Stimulated activated CD8-positive, alpha-beta memory T cell treated with anti-CD3 and anti-CD28 coated beads, Interleukin-12 subunit alpha, Interleukin-12 subunit beta, amount 100 ng/mL, for 4 hours (primary cell): ENCODE measurements around the gene SMARCE1.

Source experiments
- DNase-seq: peaks from one replicate; pipeline ENCODE4 v3.0.0-alpha.2; 2020; ENCODE audit warnings: low read depth

Gene SMARCE1

GRCh38 chr17:40580140-40580539 lies 67.5 kb downstream of the SMARCE1 start:
- no peak for DNase-seq

GRCh38 chr17:40579471-40579870 lies 68.1 kb downstream of the SMARCE1 start:
- DNase-seq = no peak

DNA sequence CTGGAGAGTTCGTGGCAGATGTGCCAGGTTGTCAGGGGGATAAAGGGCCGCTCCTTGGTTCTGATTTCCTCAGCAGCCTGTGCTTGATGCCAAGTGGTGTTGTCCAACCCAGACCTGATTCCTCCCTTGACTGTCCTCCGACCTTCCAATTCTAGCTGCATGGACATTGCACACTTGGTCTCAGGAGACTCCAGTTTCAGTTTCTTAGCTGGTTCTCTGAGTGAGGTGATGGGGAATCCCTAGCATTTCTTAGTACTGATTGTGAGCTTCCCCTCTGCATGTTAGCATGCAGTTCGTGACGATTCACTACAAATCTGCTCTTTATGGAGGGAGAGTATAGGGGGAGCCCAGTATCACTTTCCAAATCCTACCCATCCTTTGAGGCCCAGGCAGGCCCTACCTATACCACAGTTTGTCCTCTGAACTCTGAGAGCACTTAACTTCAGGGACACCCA lies 70.0 kb downstream of the SMARCE1 start:
- no peak for DNase-seq

- no peak for DNase-seq
These were observed 71.4 kb downstream of the SMARCE1 start for GRCh38 chr17:40576113-40576740.
